ENCODE measurements around the gene CENPQ. TPM values are rescaled to one million over a fixed set of nuclear protein-coding genes. Genes with fewer than 3 reads are reported as not detected.

Gene CENPQ
- total and polyA plus RNA-seq, 2 of the 13 experiments (the other 11 are each of a cell fraction or from before 2014, with no cell fraction given) = 9.1 to 20.1 TPM

GRCh38 chr6:49522710-49523593 lies 59.8 kb downstream of the CENPQ start (continued):
- TF ChIP-seq ZNF784 (CRISPR knock-in tag; IDR thresholded peaks at IDR 0.05; ENCODE audit: borderline replicate concordance) (peak; percentile 77), GFI1 (CRISPR knock-in tag; IDR thresholded peaks at IDR 0.05; ENCODE audit: borderline replicate concordance) (peak; percentile 97), ZNF264 (CRISPR knock-in tag; IDR thresholded peaks at IDR 0.05) (peak; percentile 84), ZFYVE20 (CRISPR knock-in tag; IDR thresholded peaks at IDR 0.05; ENCODE audit: borderline replicate concordance, low read depth) (no peak), ZNF878 (CRISPR knock-in tag; IDR thresholded peaks at IDR 0.05) (peak; percentile 78; the same call in 1 of the 2 replicates), ZBTB49 (CRISPR knock-in tag; IDR thresholded peaks at IDR 0.05; ENCODE audit: borderline replicate concordance) (no peak), ZHX1 (CRISPR knock-in tag; IDR thresholded peaks at IDR 0.05; ENCODE audit: low read depth) (0 out of 2 replicates have a peak, but pooled peaks have one; percentile 43), ELF3 (CRISPR knock-in tag; IDR thresholded peaks at IDR 0.05) (peak; percentile 96), ZNF891 (CRISPR knock-in tag; IDR thresholded peaks at IDR 0.05) (no peak), WIZ (CRISPR knock-in tag; IDR thresholded peaks at IDR 0.05) (no peak), BHLHE40 (IDR thresholded peaks at IDR 0.05; ENCODE audit: low read length) (peak; percentile 71), FOXP1 (IDR thresholded peaks at IDR 0.05) (peak; percentile 68; the same call in 1 of the 2 replicates), FOXP1 (CRISPR knock-in tag; IDR thresholded peaks at IDR 0.05) (peak; percentile 95), MED8 (CRISPR knock-in tag; IDR thresholded peaks at IDR 0.05; ENCODE audit: insufficient replicate concordance) (peak; percentile 33), ZNF335 (CRISPR knock-in tag; IDR thresholded peaks at IDR 0.05) (peak; percentile 73; the same call in 1 of the 2 replicates), ZBTB20 (CRISPR knock-in tag; IDR thresholded peaks at IDR 0.05; ENCODE audit: borderline replicate concordance, low read depth) (peak; percentile 82; the same call in 1 of the 2 replicates), ZNF720 (CRISPR knock-in tag; IDR thresholded peaks at IDR 0.05) (no peak), ZSCAN21 (CRISPR knock-in tag; IDR thresholded peaks at IDR 0.05; ENCODE audit: borderline replicate concordance) (peak; percentile 59; the same call in 1 of the 2 replicates), PHF5A (CRISPR knock-in tag; IDR thresholded peaks at IDR 0.05; ENCODE audit: low read depth, unreplicated experiment) (peak; percentile 95), NR2F1 (CRISPR knock-in tag; IDR thresholded peaks at IDR 0.05) (peak; percentile 34 to 41; a peak in 3 of 4 replicates), LCORL (IDR thresholded peaks at IDR 0.05) (no peak), LCORL (CRISPR knock-in tag; IDR thresholded peaks at IDR 0.05) (peak; percentile 85), ZNF83 (CRISPR knock-in tag; IDR thresholded peaks at IDR 0.05; ENCODE audit: borderline replicate concordance) (no peak), MAFF (IDR thresholded peaks at IDR 0.05; ENCODE audit: low read depth, low read length) (peak; percentile 78), GATAD1 (CRISPR knock-in tag; IDR thresholded peaks at IDR 0.05) (peak; percentile 54; the same call in 1 of the 2 replicates)
